Trophoblast cell (in vitro differentiated cells and primary cell): ENCODE results near the gene STAM2.

Experiments used
- DNase-seq, 2 donors: peaks; one replicate each; pipeline ENCODE4 v3.0.0-alpha.2; 2016
- H2AFZ ChIP-seq: 2 replicates; pipeline ENCODE4 v1.6.1; 2013; ENCODE audit warnings: low read length, moderate library complexity, mild to moderate bottlenecking; ENCODE audit not compliant: insufficient read depth, poor library complexity
- H2AK5ac ChIP-seq: 2 replicates; pipeline ENCODE4 v1.6.1; 2013; ENCODE audit warnings: mild to moderate bottlenecking, low read length
- H2BK120ac ChIP-seq: 2 replicates; pipeline ENCODE4 v1.6.1; 2013; ENCODE audit warnings: low read length, mild to moderate bottlenecking, moderate library complexity; ENCODE audit not compliant: insufficient read depth, poor library complexity
- H2BK12ac ChIP-seq: 2 replicates; pipeline ENCODE4 v1.6.1; 2013; ENCODE audit warnings: mild to moderate bottlenecking, low read length, moderate library complexity
- H2BK5ac ChIP-seq: 2 replicates; pipeline ENCODE4 v1.6.1; 2013; ENCODE audit warnings: low read length, low read depth, moderate library complexity, mild to moderate bottlenecking; ENCODE audit not compliant: poor library complexity
- H3K14ac ChIP-seq: 2 replicates; pipeline ENCODE4 v1.6.1; 2013; ENCODE audit warnings: mild to moderate bottlenecking, low read length
- H3K18ac ChIP-seq: 2 replicates; pipeline ENCODE4 v1.6.1; 2013; ENCODE audit warnings: mild to moderate bottlenecking, low read length
- H3K23ac ChIP-seq: 2 replicates; pipeline ENCODE4 v1.6.1; 2013; ENCODE audit warnings: low read length
- H3K27ac ChIP-seq: 2 replicates; pipeline ENCODE4 v1.5.1; 2013; ENCODE audit warnings: low read depth, mild to moderate bottlenecking, inconsistent platforms, low read length, moderate library complexity
- H3K27me3 ChIP-seq: 2 replicates; pipeline ENCODE4 v1.6.1; 2013; ENCODE audit warnings: inconsistent platforms, mild to moderate bottlenecking, low read length, moderate library complexity; ENCODE audit not compliant: insufficient read depth
- H3K36me3 ChIP-seq, 2 experiments: 1 replicate in 1 of 2; 2 replicates in 1 of 2; pipeline ENCODE4 v1.6.1; 2013; ENCODE audit warnings: low read length in 2 of 2, mild to moderate bottlenecking in 2 of 2, moderate library complexity in 1 of 2; ENCODE audit not compliant: insufficient read depth in 2 of 2, control insufficient read depth in 1 of 2
- H3K4ac ChIP-seq: 2 replicates; pipeline ENCODE4 v1.6.1; 2013; ENCODE audit warnings: low read depth, mild to moderate bottlenecking, low read length, moderate library complexity
- H3K4me1 ChIP-seq, 2 experiments: 1 replicate in 1 of 2; 2 replicates in 1 of 2; pipeline ENCODE4 v1.6.1; 2013; ENCODE audit warnings: low read length in 2 of 2, mild to moderate bottlenecking in 2 of 2, moderate library complexity in 1 of 2; ENCODE audit not compliant: insufficient read depth in 2 of 2, control insufficient read depth in 1 of 2
- H3K4me2 ChIP-seq: 2 replicates; pipeline ENCODE4 v1.6.1; 2013; ENCODE audit warnings: inconsistent platforms, mild to moderate bottlenecking, low read length, moderate library complexity
- H3K4me3 ChIP-seq: 2 replicates; pipeline ENCODE4 v1.5.1; 2013; ENCODE audit warnings: mild to moderate bottlenecking, low read depth, low read length, inconsistent platforms
- H3K79me1 ChIP-seq: one replicate; pipeline ENCODE4 v1.6.1; 2013; ENCODE audit warnings: low read length
- H3K79me2 ChIP-seq: 2 replicates; pipeline ENCODE4 v1.6.1; 2013; ENCODE audit warnings: low read length, mild to moderate bottlenecking; ENCODE audit not compliant: control insufficient read depth, insufficient read depth, poor library complexity
- H3K9ac ChIP-seq: 2 replicates; pipeline ENCODE4 v1.6.1; 2013; ENCODE audit warnings: mild to moderate bottlenecking, low read length
- H3K9me3 ChIP-seq: 2 replicates; pipeline ENCODE4 v1.6.1; 2013; ENCODE audit warnings: low read depth, mild to moderate bottlenecking, control low read depth, inconsistent platforms, low read length; ENCODE audit not compliant: insufficient read depth
- H4K12ac ChIP-seq: 2 replicates; pipeline ENCODE4 v1.6.1; 2013; ENCODE audit warnings: low read depth, mild to moderate bottlenecking, low read length, moderate library complexity
- H4K8ac ChIP-seq: 2 replicates; pipeline ENCODE4 v1.6.1; 2013; ENCODE audit warnings: low read depth, mild to moderate bottlenecking, low read length, moderate library complexity
- H4K91ac ChIP-seq: one replicate; pipeline ENCODE4 v1.6.1; 2013; ENCODE audit warnings: low read depth, mild to moderate bottlenecking, low read length, moderate library complexity
- WGBS: extraction: QIAGEN DNeasy Blood & Tissue Kit; methylation state at CpG from one replicate; pipeline ENCODE4 v1.1.7; 2013; ENCODE audit warnings: missing lambda C conversion rate; ENCODE audit not compliant: insufficient read length, insufficient coverage; ENCODE audit errors: extremely low coverage; 5-methylcytosine and 5-hydroxymethylcytosine counted together

Gene STAM2

GRCh38 chr2:152155209-152155608, 20.4 kb downstream of the STAM2 start:
- no peak overlapping the region for H2BK5ac ChIP-seq
- no peak overlapping the region for H4K12ac ChIP-seq
- no peak overlapping the region for H3K18ac ChIP-seq
- no peaks in the 10 kb centered on the region for H3K9me3 ChIP-seq
- H3K79me1 ChIP-seq = no peaks in the 10 kb centered on the region
- H3K27ac ChIP-seq = no peak overlapping the region
- H2AK5ac ChIP-seq = no peak overlapping the region
- H3K4ac ChIP-seq = no peak overlapping the region
- no peaks in the 10 kb centered on the region for H3K4me1 ChIP-seq
- no peaks in the 10 kb centered on the region for H3K27me3 ChIP-seq
- H2AFZ ChIP-seq = no peak overlapping the region
- no peak overlapping the region for H4K8ac ChIP-seq
- no peaks in the 10 kb centered on the region for H3K36me3 ChIP-seq
- H3K79me2 ChIP-seq = no peaks in the 10 kb centered on the region
- H2BK120ac ChIP-seq = no peak overlapping the region
- no peak for DNase-seq
- H3K23ac ChIP-seq = no peak overlapping the region
- H2BK12ac ChIP-seq = no peak overlapping the region
- no peak overlapping the region for H3K9ac ChIP-seq
- no peak overlapping the region for H4K91ac ChIP-seq
- WGBS = no CpG with 5 or more reads among the region's 4 CpGs
- H3K4me3 ChIP-seq = no peak overlapping the region
- no peak overlapping the region for H3K4me2 ChIP-seq
- no peak overlapping the region for H3K14ac ChIP-seq

GRCh38 chr2:152154462-152154861, 21.1 kb downstream of the STAM2 start:
- no peak overlapping the region for H3K14ac ChIP-seq
- H3K23ac ChIP-seq = no peak overlapping the region
- no peak overlapping the region for H3K18ac ChIP-seq
- no peaks in the 10 kb centered on the region for H3K9me3 ChIP-seq
- H3K79me2 ChIP-seq = no peaks in the 10 kb centered on the region
- H4K12ac ChIP-seq = no peak overlapping the region
- H4K91ac ChIP-seq = no peak overlapping the region
- no peak overlapping the region for H4K8ac ChIP-seq
- H3K27me3 ChIP-seq = no peaks in the 10 kb centered on the region
- no peak overlapping the region for H3K27ac ChIP-seq
- H3K36me3 ChIP-seq = no peaks in the 10 kb centered on the region
- H3K4me1 ChIP-seq = no peaks in the 10 kb centered on the region
- H2BK12ac ChIP-seq = no peak overlapping the region
- H2AFZ ChIP-seq = no peak overlapping the region
- no peak overlapping the region for H2AK5ac ChIP-seq
- no peak overlapping the region for H2BK5ac ChIP-seq
- DNase-seq = no peak
- no peak overlapping the region for H2BK120ac ChIP-seq
- no peak overlapping the region for H3K4me2 ChIP-seq
- H3K9ac ChIP-seq = no peak overlapping the region
- H3K4ac ChIP-seq = no peak overlapping the region
- no peak overlapping the region for H3K4me3 ChIP-seq
- WGBS = no CpG with 5 or more reads among the region's 7 CpGs
- H3K79me1 ChIP-seq = no peaks in the 10 kb centered on the region

DNA sequence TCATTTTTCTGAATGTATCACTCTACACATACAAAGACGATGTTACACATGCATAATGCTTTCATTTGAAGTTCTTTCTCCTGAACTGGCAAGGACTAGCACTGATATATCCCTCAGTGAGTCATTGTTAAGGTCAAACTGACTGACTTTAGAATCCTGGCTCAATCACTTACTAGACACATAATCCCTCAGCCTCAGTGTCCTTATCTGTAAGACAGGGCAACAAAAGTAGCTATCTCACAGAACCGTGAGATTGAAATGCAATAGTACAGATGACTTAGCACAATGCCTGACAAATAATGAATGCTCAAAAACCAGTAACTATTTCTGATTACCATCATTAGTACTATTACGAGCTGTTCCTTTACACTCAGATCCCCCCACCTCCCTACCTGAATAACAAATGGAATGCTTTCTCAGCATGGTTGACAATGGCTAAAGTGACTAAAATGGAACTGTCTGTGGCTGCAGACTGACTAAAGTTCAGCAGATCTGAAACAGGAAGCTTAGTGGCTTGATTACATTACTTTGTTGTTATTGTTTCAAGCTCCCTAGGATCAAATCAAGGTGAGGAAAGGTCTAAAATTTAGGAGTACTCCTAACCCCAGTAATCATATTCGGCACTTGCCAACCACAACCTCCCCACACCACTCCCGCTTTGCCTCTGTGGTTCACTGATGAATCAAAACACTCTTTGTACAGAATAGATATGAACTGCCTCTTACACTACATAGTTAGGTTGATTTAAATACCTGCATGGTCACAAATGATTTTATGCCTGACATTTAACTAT, 40.9 kb downstream of the STAM2 start:
- DNase-seq = no peak
- no peak overlapping the region for H2BK12ac ChIP-seq
- no peak overlapping the region for H4K8ac ChIP-seq
- no peaks in the 10 kb centered on the region for H3K4me1 ChIP-seq
- H3K23ac ChIP-seq = no peak overlapping the region
- no peak overlapping the region for H3K4me3 ChIP-seq
- no peaks in the 10 kb centered on the region for H3K9me3 ChIP-seq
- H4K12ac ChIP-seq = no peak overlapping the region
- H3K79me1 ChIP-seq = no peaks in the 10 kb centered on the region
- H4K91ac ChIP-seq = no peak overlapping the region
- no peak overlapping the region for H3K14ac ChIP-seq
- H3K4ac ChIP-seq = no peak overlapping the region
- H3K79me2 ChIP-seq = no peaks in the 10 kb centered on the region
- no peak overlapping the region for H3K9ac ChIP-seq
- H3K4me2 ChIP-seq = no peak overlapping the region
- H3K27me3 ChIP-seq = no peaks in the 10 kb centered on the region
- H2AK5ac ChIP-seq = no peak overlapping the region
- no peak overlapping the region for H2BK5ac ChIP-seq
- H2BK120ac ChIP-seq = no peak overlapping the region
- WGBS = no CpG with 5 or more reads among the region's 5 CpGs
- no peak overlapping the region for H3K18ac ChIP-seq
- no peaks in the 10 kb centered on the region for H3K36me3 ChIP-seq
- no peak overlapping the region for H2AFZ ChIP-seq
- H3K27ac ChIP-seq = no peak overlapping the region

- Histone ChIP-seq H2BK5ac (no peak overlapping the region), H3K23ac (no peak overlapping the region), H3K79me2 (no peaks in the 10 kb centered on the region), H2AFZ (no peak overlapping the region), H2BK12ac (no peak overlapping the region), H3K14ac (no peak overlapping the region), H3K9ac (no peak overlapping the region), H3K9me3 (no peaks in the 10 kb centered on the region), H2AK5ac (no peak overlapping the region), H3K36me3 (peaks cover 1 to 2% of the 10 kb centered on the region in 2 experiments), H3K4ac (no peak overlapping the region), H3K79me1 (no peaks in the 10 kb centered on the region), H3K4me3 (no peak overlapping the region), H4K8ac (no peak overlapping the region), H3K27me3 (no peaks in the 10 kb centered on the region), H2BK120ac (no peak overlapping the region), H3K4me2 (no peak overlapping the region), H3K27ac (no peak overlapping the region), H4K91ac (no peak overlapping the region), H3K18ac (no peak overlapping the region), H4K12ac (no peak overlapping the region), H3K4me1 (no peaks in the 10 kb centered on the region)
- no CpG with 5 or more reads among the region's 1 CpG for WGBS
- no peak for DNase-seq
These were observed 43.3 kb downstream of the STAM2 start for GRCh38 chr2:152132306-152132705.
